ENCODE results near the gene OGFR.

Gene OGFR

GRCh38 chr20:62818592-62819493 lies 14.2 kb downstream of the OGFR start:
- DNase-seq (ENCODE audit: low spot score) = no peak
- TF ChIP-seq CTCF (IDR thresholded peaks at IDR 0.05; ENCODE audit: extremely low read depth, missing control alignments) = no peak

GRCh38 chr20:62819494-62820174 lies 15.0 kb downstream of the OGFR start:
- no peak for TF ChIP-seq CTCF (IDR thresholded peaks at IDR 0.05; ENCODE audit: extremely low read depth, missing control alignments)
- no peak for DNase-seq (ENCODE audit: low spot score)

GRCh38 chr20:62820208-62820961 lies 15.8 kb downstream of the OGFR start:
- TF ChIP-seq CTCF (IDR thresholded peaks at IDR 0.05; ENCODE audit: extremely low read depth, missing control alignments) = no peak
- no peak for DNase-seq (ENCODE audit: low spot score)

GRCh38 chr20:62820962-62821725 lies 16.5 kb downstream of the OGFR start:
- DNase-seq (ENCODE audit: low spot score) = no peak
- TF ChIP-seq CTCF (IDR thresholded peaks at IDR 0.05; ENCODE audit: extremely low read depth, missing control alignments) = no peak

- no peak for TF ChIP-seq CTCF (IDR thresholded peaks at IDR 0.05; ENCODE audit: extremely low read depth, missing control alignments)
- DNase-seq (ENCODE audit: low spot score) = no peak
Measured at GRCh38 chr20:62821726-62822210, 17.1 kb downstream of the OGFR start.

GRCh38 chr20:62822239-62822787 lies 17.7 kb downstream of the OGFR start:
- TF ChIP-seq CTCF (IDR thresholded peaks at IDR 0.05; ENCODE audit: extremely low read depth, missing control alignments) = no peak
- DNase-seq (ENCODE audit: low spot score) = no peak
